Smooth muscle cell (in vitro differentiated cells): Measurements from ENCODE around the gene CEND1. TPM values are rescaled to one million over a fixed set of nuclear protein-coding genes. Genes with fewer than 3 reads are reported as not detected.

ENCODE experiments used
- DNase-seq: peaks from one replicate; lab custom pipeline; 2025; ENCODE audit not compliant: unreplicated experiment; lab: John Stamatoyannopoulos, UW
- H2AFZ ChIP-seq: fragments of 200-600 bp; sonication (generic); 2 replicates; pipeline ENCODE4 v1.6.0; 2016; ENCODE audit warnings: antibody characterized with exemption, low read depth, mild to moderate bottlenecking
- H3F3A ChIP-seq: fragments of 200-600 bp; sonication (generic); 2 replicates; pipeline ENCODE4 v1.6.0; 2017; ENCODE audit warnings: antibody characterized with exemption, low read depth
- H3K27ac ChIP-seq: fragments of 200-600 bp; sonication (generic); 2 replicates; pipeline ENCODE4 v1.5.1; 2016; ENCODE audit warnings: low read depth, mild to moderate bottlenecking
- H3K27me3 ChIP-seq: fragments of 200-600 bp; sonication (generic); 2 replicates; pipeline ENCODE4 v1.6.1; 2016; ENCODE audit warnings: low read depth, mild to moderate bottlenecking
- H3K36me3 ChIP-seq: fragments of 200-600 bp; sonication (generic); 2 replicates; pipeline ENCODE4 v1.5.1; 2016; ENCODE audit warnings: low read depth
- H3K4me1 ChIP-seq: fragments of 200-600 bp; sonication (generic); 2 replicates; pipeline ENCODE4 v1.5.1; 2016; ENCODE audit warnings: low read depth
- H3K4me2 ChIP-seq: fragments of 200-600 bp; sonication (generic); 2 replicates; pipeline ENCODE4 v1.6.0; 2016; ENCODE audit warnings: mild to moderate bottlenecking
- H3K4me3 ChIP-seq: fragments of 200-600 bp; sonication (generic); 2 replicates; pipeline ENCODE4 v1.5.1; 2016; ENCODE audit warnings: mild to moderate bottlenecking
- H3K79me2 ChIP-seq: fragments of 200-600 bp; sonication (generic); 2 replicates; pipeline ENCODE4 v1.6.0; 2016; ENCODE audit warnings: low read depth, mild to moderate bottlenecking
- H3K9ac ChIP-seq: fragments of 200-600 bp; sonication (generic); 2 replicates; pipeline ENCODE4 v1.6.0; 2016; ENCODE audit warnings: low read depth
- H3K9me3 ChIP-seq: fragments of 200-600 bp; sonication (generic); replicated peaks from 2 replicates; pipeline ENCODE4 v1.5.1; 2016; ENCODE audit warnings: low read depth
- H4K20me1 ChIP-seq: fragments of 200-600 bp; sonication (generic); 2 replicates; pipeline ENCODE4 v1.6.0; 2016; ENCODE audit warnings: low read depth
- CTCF ChIP-seq: fragments of 200-600 bp; sonication (generic); IDR thresholded peaks from 2 replicates; pipeline ENCODE4 v1.5.1; 2017; ENCODE audit warnings: borderline replicate concordance, mild to moderate bottlenecking, antibody characterized with exemption; ENCODE audit not compliant: insufficient read depth, poor library complexity, severe bottlenecking
- WGBS: methylation state at CpG from one replicate; pipeline ENCODE4 v1.1.7; 2016; ENCODE audit warnings: low lambda C conversion rate; 5-methylcytosine and 5-hydroxymethylcytosine counted together
- polyA plus RNA-seq: library from polyadenylated mRNA; unstranded; fragments of >200 nt; fragmentation: Nextera tagmentation; extraction: Ambion mirVana; gene quantifications from 2 replicates; pipeline ENCODE4 v1.2.1, GENCODE V29; 2016
- total RNA-seq: library from RNA; depleted of rRNA; stranded (reverse); fragments of >200 nt; gene quantifications from 2 replicates; pipeline ENCODE4 v1.2.3, GENCODE V29; 2014

The CEND1 gene
- total and polyA plus RNA-seq, 2 experiments from 2014 or later: 0.13 TPM; not detected in 1

GRCh38 chr11:790721-791564 lies 1.1 kb upstream of the CEND1 start:
- peaks cover 11% of the 10 kb centered on the region for H4K20me1 ChIP-seq
- H3K9me3 ChIP-seq: no peaks in the 10 kb centered on the region
- H3K9ac ChIP-seq: no peak overlapping the region
- H3K4me3 ChIP-seq: no peak overlapping the region
- no peaks in the 10 kb centered on the region for H3K27me3 ChIP-seq
- no peak for DNase-seq
- TF ChIP-seq CTCF: no peak
- no peak overlapping the region for H3K27ac ChIP-seq
- H3K36me3 ChIP-seq: no peaks in the 10 kb centered on the region
- no peaks in the 10 kb centered on the region for H3K79me2 ChIP-seq
- H3K4me1 ChIP-seq: peaks cover 5% of the 10 kb centered on the region
- no peak overlapping the region for H3K4me2 ChIP-seq
- peaks cover 5% of the 10 kb centered on the region for H3F3A ChIP-seq
- WGBS: 72% methylated on average over 17 of the region's 18 CpGs
- H2AFZ ChIP-seq: no peak overlapping the region

GRCh38 chr11:788953-789940 lies 643 bp downstream of the CEND1 start:
- H3K36me3 ChIP-seq: no peaks in the 10 kb centered on the region
- peaks cover 7% of the 10 kb centered on the region for H4K20me1 ChIP-seq
- no peak for DNase-seq
- H3K4me1 ChIP-seq: no peaks in the 10 kb centered on the region
- WGBS: 68% methylated on average over 27 of the region's 31 CpGs
- TF ChIP-seq CTCF: no peak
- H3K27me3 ChIP-seq: no peaks in the 10 kb centered on the region
- no peak overlapping the region for H3K4me3 ChIP-seq
- no peak overlapping the region for H3K9ac ChIP-seq
- H2AFZ ChIP-seq: no peak overlapping the region
- no peak overlapping the region for H3K4me2 ChIP-seq
- H3K27ac ChIP-seq: no peak overlapping the region
- no peaks in the 10 kb centered on the region for H3K79me2 ChIP-seq
- no peaks in the 10 kb centered on the region for H3K9me3 ChIP-seq
- peaks cover 5% of the 10 kb centered on the region for H3F3A ChIP-seq

- no peaks in the 10 kb centered on the region for H3K9me3 ChIP-seq
- no peak overlapping the region for H3K4me3 ChIP-seq
- H3K4me2 ChIP-seq: no peak overlapping the region
- no peaks in the 10 kb centered on the region for H3K79me2 ChIP-seq
- no peak for DNase-seq
- H3K27me3 ChIP-seq: no peaks in the 10 kb centered on the region
- WGBS: 89% methylated on average over 26 of the region's 28 CpGs
- H3K36me3 ChIP-seq: no peaks in the 10 kb centered on the region
- H3K27ac ChIP-seq: no peak overlapping the region
- peaks cover 5% of the 10 kb centered on the region for H3F3A ChIP-seq
- H2AFZ ChIP-seq: no peak overlapping the region
- H4K20me1 ChIP-seq: peaks cover 10% of the 10 kb centered on the region
- no peak for TF ChIP-seq CTCF
- H3K9ac ChIP-seq: no peak overlapping the region
- H3K4me1 ChIP-seq: peaks cover 2% of the 10 kb centered on the region
Measured at GRCh38 chr11:788009-788640, 1.8 kb downstream of the CEND1 start.
